Parathyroid adenoma (tissue), 2 donors: ENCODE results near the gene GGA1.

Experiments
- H2AFZ ChIP-seq: fragments of 300-600 bp; sonication (generic); one replicate; pipeline ENCODE4 v1.7.0; 2017; ENCODE audit warnings: antibody characterized with exemption, mild to moderate bottlenecking
- H3K27ac ChIP-seq: fragments of 300-600 bp; sonication (generic); one replicate; pipeline ENCODE4 v1.7.0; 2017
- H3K27me3 ChIP-seq: fragments of 300-600 bp; sonication (generic); one replicate; pipeline ENCODE4 v1.7.0; 2017; ENCODE audit warnings: low read length; ENCODE audit not compliant: control insufficient read depth, insufficient read depth
- H3K36me3 ChIP-seq: fragments of 300-600 bp; sonication (generic); one replicate; pipeline ENCODE4 v1.7.0; 2017; ENCODE audit warnings: low read length; ENCODE audit not compliant: control insufficient read depth, insufficient read depth
- H3K4me1 ChIP-seq: fragments of 300-600 bp; sonication (generic); one replicate; pipeline ENCODE4 v1.7.0; 2017; ENCODE audit warnings: control low read depth
- H3K4me2 ChIP-seq: fragments of 300-600 bp; sonication (generic); one replicate; pipeline ENCODE4 v1.7.0; 2017; ENCODE audit warnings: low read length
- H3K4me3 ChIP-seq: fragments of 300-600 bp; sonication (generic); one replicate; pipeline ENCODE4 v1.7.0; 2017; ENCODE audit warnings: low read depth, low read length
- H3K79me2 ChIP-seq: fragments of 300-600 bp; sonication (generic); one replicate; pipeline ENCODE4 v1.7.0; 2017; ENCODE audit warnings: control low read depth
- H3K9ac ChIP-seq: fragments of 300-600 bp; sonication (generic); one replicate; pipeline ENCODE4 v1.7.0; 2017; ENCODE audit warnings: mild to moderate bottlenecking
- H3K9me3 ChIP-seq: fragments of 300-600 bp; sonication (generic); one replicate; pipeline ENCODE4 v1.7.0; 2017; ENCODE audit warnings: low read length; ENCODE audit not compliant: control insufficient read depth
- TF ChIP-seq, protein P1 (sequence below): fragments of 300-600 bp; sonication (generic); IDR thresholded peaks from one replicate; pipeline ENCODE4 v1.7.0; 2017; ENCODE audit warnings: antibody characterized with exemption, mild to moderate bottlenecking
- donor health status: primary hyperparathyroidism.

The GGA1 gene

GRCh38 chr22:37616201-37617083 lies 7.8 kb downstream of the GGA1 start:
- Histone ChIP-seq H3K27me3 (no peaks in the 10 kb centered on the region), H2AFZ (no peak overlapping the region), H3K36me3 (no peaks in the 10 kb centered on the region), H3K9me3 (no peaks in the 10 kb centered on the region), H3K79me2 (no peaks in the 10 kb centered on the region), H3K4me3 (no peak overlapping the region), H3K4me2 (no peak overlapping the region), H3K4me1 (no peaks in the 10 kb centered on the region), H3K9ac (no peak overlapping the region), H3K27ac (no peak overlapping the region)
- TF ChIP-seq, protein P1, sequence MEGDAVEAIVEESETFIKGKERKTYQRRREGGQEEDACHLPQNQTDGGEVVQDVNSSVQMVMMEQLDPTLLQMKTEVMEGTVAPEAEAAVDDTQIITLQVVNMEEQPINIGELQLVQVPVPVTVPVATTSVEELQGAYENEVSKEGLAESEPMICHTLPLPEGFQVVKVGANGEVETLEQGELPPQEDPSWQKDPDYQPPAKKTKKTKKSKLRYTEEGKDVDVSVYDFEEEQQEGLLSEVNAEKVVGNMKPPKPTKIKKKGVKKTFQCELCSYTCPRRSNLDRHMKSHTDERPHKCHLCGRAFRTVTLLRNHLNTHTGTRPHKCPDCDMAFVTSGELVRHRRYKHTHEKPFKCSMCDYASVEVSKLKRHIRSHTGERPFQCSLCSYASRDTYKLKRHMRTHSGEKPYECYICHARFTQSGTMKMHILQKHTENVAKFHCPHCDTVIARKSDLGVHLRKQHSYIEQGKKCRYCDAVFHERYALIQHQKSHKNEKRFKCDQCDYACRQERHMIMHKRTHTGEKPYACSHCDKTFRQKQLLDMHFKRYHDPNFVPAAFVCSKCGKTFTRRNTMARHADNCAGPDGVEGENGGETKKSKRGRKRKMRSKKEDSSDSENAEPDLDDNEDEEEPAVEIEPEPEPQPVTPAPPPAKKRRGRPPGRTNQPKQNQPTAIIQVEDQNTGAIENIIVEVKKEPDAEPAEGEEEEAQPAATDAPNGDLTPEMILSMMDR = no peak

DNA sequence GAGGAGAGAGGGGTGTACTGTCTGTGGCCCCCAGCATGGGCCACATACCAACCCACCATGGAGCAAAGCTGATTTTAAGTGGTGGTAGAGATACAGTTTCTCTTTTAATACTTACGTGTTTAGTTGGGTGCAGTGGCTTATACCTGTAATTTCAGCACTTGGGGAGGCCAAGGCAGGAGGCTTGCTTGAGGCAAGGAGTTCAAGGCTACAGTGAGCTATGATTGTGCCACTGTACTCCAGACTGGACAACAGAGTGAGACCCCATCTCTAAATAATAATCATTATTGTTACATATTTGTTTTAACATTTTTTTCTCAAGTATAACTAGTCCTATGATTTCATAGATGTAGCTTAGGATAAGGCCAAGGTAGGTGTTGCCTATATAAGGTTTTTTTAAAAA lies 8.8 kb downstream of the GGA1 start:
- Histone ChIP-seq H2AFZ (no peak overlapping the region), H3K4me2 (no peak overlapping the region), H3K9me3 (no peaks in the 10 kb centered on the region), H3K27ac (no peak overlapping the region), H3K36me3 (no peaks in the 10 kb centered on the region), H3K9ac (no peak overlapping the region), H3K4me3 (no peak overlapping the region), H3K27me3 (no peaks in the 10 kb centered on the region), H3K79me2 (no peaks in the 10 kb centered on the region), H3K4me1 (no peaks in the 10 kb centered on the region)
- TF ChIP-seq, protein P1 = no peak

GRCh38 chr22:37618072-37618656 lies 9.5 kb downstream of the GGA1 start:
- no peaks in the 10 kb centered on the region for H3K27me3 ChIP-seq
- no peak overlapping the region for H3K9ac ChIP-seq
- no peaks in the 10 kb centered on the region for H3K4me1 ChIP-seq
- H3K79me2 ChIP-seq = no peaks in the 10 kb centered on the region
- H3K9me3 ChIP-seq = no peaks in the 10 kb centered on the region
- no peaks in the 10 kb centered on the region for H3K36me3 ChIP-seq
- H3K27ac ChIP-seq = no peak overlapping the region
- H3K4me2 ChIP-seq = no peak overlapping the region
- no peak overlapping the region for H2AFZ ChIP-seq
- H3K4me3 ChIP-seq = no peak overlapping the region
- TF ChIP-seq, protein P1 = no peak

DNA sequence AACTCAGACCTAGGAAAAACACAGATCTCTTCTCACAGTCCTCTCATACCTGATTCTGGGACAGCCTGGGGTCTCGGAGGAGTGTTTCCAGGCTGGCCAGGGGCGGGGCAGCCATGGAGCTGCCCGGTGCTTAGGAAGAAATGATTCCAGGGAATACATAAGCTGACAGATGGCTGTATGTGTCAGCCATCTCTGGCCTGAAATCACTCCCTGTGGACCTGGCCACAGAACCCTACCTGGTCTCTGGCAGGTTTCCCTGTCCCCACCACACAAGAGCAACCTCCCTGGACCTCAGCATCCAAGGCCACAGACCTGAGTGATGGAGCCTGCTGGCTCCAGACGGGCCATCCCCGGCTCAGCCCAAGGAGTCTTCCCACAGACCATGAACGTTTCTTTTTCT lies 10.0 kb downstream of the GGA1 start:
- H3K36me3 ChIP-seq = no peaks in the 10 kb centered on the region
- H3K9me3 ChIP-seq = no peaks in the 10 kb centered on the region
- H2AFZ ChIP-seq = no peak overlapping the region

More for the DNA sequence above, 10.0 kb downstream of the GGA1 start:
- no peak overlapping the region for H3K27ac ChIP-seq
- H3K4me1 ChIP-seq = peaks cover 1% of the 10 kb centered on the region
- TF ChIP-seq, protein P1 = no peak
- H3K9ac ChIP-seq = no peak overlapping the region
- H3K27me3 ChIP-seq = no peaks in the 10 kb centered on the region
- H3K4me3 ChIP-seq = no peak overlapping the region
- H3K4me2 ChIP-seq = no peak overlapping the region
- H3K79me2 ChIP-seq = no peaks in the 10 kb centered on the region
